Measurements from ENCODE around the gene EBP. TPM values are rescaled to one million over a fixed set of nuclear protein-coding genes. Genes with fewer than 3 reads are reported as not detected.
A peak's percentile ranks its signal among the peaks of the same experiment; 100 is the strongest.

The EBP gene
- total RNA-seq, 1 donor from 2014 or later: 55.2 TPM

DNA sequence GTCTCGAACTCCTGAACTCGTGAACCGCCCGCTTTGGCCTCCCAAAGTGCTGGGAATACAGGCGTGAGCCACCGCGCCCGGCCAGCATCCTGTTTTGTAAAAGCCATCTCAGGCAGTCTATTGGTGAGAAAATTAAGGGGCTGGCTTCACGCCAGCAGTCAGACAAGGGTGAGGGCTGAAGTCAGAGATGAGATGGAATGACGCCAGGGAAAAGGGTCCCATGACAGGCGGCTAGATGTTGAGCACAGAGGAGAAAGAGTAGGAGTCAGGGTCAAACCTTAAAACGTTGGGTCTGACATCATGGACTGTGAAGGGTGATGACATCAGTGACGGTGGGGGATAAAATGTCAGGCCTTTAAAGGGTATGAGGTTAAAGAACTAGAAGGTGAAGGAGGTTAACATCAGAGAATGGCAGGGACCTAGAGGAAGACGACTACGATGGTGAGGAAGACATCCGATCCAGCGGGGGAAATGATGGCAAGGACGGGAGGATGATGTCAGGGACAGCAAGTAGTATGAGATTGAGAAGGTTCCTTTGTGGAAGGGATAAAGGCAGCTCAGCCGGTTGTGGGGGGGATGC lies 52.2 kb downstream of the EBP start:
- Histone ChIP-seq H3K36me3 (peaks cover 0 to 26% of the 10 kb centered on the region in 2 donors), H3K4me1 (peaks cover 17% of the 10 kb centered on the region), H3K9me3 (no peaks in the 10 kb centered on the region), H3K4me3 (peak overlapping the region; percentile 50 to 61), H3K27me3 (no peaks in the 10 kb centered on the region), H3K27ac (peak overlapping the region; percentile 99)
- intact Hi-C loops (cut with DNase I): no loop called here
- no peak for DNase-seq (ENCODE audit: extremely low spot score in 2 of 2)
- TF ChIP-seq POLR2A (IDR thresholded peaks at IDR 0.05) (no peak), CTCF (IDR thresholded peaks at IDR 0.05) (no peak), POLR2AphosphoS5 (IDR thresholded peaks at IDR 0.05; ENCODE audit: insufficient read depth in 1 of 2, low read depth in 1 of 2) (no peak)

DNA sequence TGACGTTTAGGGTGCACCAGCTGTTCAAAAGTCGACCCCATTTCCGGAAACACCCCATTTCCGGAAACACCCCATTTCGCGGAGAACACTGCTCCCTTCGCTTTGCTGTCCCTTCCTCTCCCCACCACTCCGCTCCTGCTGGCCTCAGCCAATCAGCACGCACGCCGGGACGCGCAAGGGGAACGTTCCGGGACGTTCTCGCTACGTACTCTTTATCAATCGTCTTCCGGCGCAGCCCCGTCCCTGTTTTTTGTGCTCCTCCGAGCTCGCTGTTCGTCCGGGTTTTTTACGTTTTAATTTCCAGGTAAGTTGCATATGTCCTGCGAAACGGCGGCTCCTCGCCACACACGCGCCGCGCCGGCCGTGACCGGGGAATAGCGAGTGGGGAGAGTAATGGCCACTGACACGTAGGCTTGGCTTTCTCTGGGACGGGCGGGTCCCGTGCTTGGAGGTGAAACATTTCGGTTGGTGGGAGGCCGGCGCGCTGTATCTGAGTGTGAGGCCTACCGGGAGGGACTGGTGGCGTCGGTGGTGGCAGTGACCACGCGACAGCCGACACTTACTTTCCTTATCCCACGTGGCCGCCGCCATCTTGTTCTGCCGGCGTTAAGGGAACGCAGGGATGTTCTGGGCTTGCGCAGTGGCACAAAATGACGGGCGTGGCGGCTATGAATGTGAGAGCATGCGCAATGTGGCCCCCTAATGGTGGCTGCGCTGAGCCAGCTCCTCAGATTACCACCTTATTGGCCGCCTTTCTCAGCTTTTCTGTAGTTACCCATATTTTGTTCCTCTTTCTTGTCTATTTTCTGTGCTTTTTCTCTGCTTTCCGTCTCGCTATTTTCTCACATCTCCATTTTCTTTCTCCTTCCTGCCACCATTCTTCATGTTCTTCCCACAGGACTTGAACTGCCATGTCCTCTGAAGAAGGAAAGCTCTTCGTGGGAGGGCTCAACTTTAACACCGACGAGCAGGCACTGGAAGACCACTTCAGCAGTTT lies 53.0 kb downstream of the EBP start, which contains the start of gene RBM3:
RBM3 (plus strand) TSS at position 215 of the 997 bp plus-strand sequence; CDS start at position 912, 697 bp downstream.
- Histone ChIP-seq H3K36me3 (peaks cover 0 to 26% of the 10 kb centered on the region in 2 donors), H3K9me3 (no peaks in the 10 kb centered on the region), H3K4me3 (peak within 1 kb of the TSS; percentile 50 to 61), H3K27me3 (no peaks in the 10 kb centered on the region), H3K27ac (peak within 1 kb of the TSS; percentile 99), H3K4me1 (peaks cover 17% of the 10 kb centered on the region)
- TF ChIP-seq POLR2A (IDR thresholded peaks at IDR 0.05) (peak in 1 of 2 donors; percentile 67), POLR2AphosphoS5 (IDR thresholded peaks at IDR 0.05; ENCODE audit: insufficient read depth in 1 of 2, low read depth in 1 of 2) (peak; percentile 62 to 99), CTCF (IDR thresholded peaks at IDR 0.05) (peak in 2 of 3 experiments; percentile 14 to 23)
- intact Hi-C loops (cut with DNase I): no loop called here
- DNase-seq (ENCODE audit: extremely low spot score in 2 of 2): peak in 1 of 2 donors; percentile 95

DNA sequence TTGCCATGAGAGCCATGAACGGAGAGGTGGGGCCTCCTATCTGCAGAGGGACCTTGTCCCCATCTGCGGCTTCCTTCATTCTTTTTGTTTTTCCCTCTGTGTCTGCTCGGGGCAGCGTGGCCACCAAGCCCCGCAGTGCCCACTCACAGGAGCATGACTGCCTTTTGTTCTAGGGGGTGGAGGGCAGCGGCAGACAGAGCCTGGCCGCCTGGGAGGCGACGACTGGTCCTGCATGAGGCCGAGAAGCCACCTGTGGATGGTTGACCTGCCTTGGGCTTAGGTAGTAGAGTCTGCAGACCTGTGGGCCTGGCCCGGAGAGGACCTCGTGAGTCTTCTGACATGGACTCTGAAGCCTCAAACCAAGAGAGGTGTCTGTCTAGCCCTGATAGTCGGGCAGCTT lies 54.0 kb downstream of the EBP start:
- TF ChIP-seq POLR2A (IDR thresholded peaks at IDR 0.05) (no peak), POLR2AphosphoS5 (IDR thresholded peaks at IDR 0.05; ENCODE audit: insufficient read depth in 1 of 2, low read depth in 1 of 2) (no peak), CTCF (IDR thresholded peaks at IDR 0.05) (no peak)
- no peaks in the 10 kb centered on the region for H3K9me3 ChIP-seq
- intact Hi-C loops (cut with DNase I): no loop called here
- H3K36me3 ChIP-seq: peaks cover 0 to 26% of the 10 kb centered on the region in 2 donors
- DNase-seq (ENCODE audit: extremely low spot score in 2 of 2): no peak
- no peaks in the 10 kb centered on the region for H3K27me3 ChIP-seq
- peak overlapping the region; percentile 99 for H3K27ac ChIP-seq
- H3K4me3 ChIP-seq: peak overlapping the region; percentile 50 to 61
- H3K4me1 ChIP-seq: peaks cover 17% of the 10 kb centered on the region

DNA sequence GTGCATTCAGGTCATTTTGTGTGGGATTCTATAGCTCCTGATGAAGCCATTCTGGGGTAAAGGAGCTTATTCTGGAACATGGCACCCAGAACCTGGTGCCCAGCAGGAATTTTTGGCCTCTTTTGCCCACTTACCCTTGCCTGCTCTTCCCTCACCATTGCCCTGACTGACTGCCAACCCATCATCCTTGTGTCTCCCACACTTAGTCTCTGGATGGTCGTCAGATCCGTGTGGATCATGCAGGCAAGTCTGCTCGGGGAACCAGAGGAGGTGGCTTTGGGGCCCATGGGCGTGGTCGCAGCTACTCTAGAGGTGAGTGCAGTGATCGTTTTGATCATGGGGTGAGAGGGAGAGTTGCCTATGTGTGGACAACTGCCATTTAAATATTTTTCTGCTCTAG lies 54.5 kb downstream of the EBP start:
- H3K9me3 ChIP-seq: no peaks in the 10 kb centered on the region
- intact Hi-C loops (cut with DNase I): no loop called here
- H3K4me1 ChIP-seq: peaks cover 17% of the 10 kb centered on the region
- TF ChIP-seq CTCF (IDR thresholded peaks at IDR 0.05) (no peak), POLR2A (IDR thresholded peaks at IDR 0.05) (no peak), POLR2AphosphoS5 (IDR thresholded peaks at IDR 0.05; ENCODE audit: insufficient read depth in 1 of 2, low read depth in 1 of 2) (no peak)
- H3K36me3 ChIP-seq: peaks cover 0 to 26% of the 10 kb centered on the region in 2 donors
- no peaks in the 10 kb centered on the region for H3K27me3 ChIP-seq
- H3K27ac ChIP-seq: peak overlapping the region; percentile 99
- no peak for DNase-seq (ENCODE audit: extremely low spot score in 2 of 2)
- peak overlapping the region; percentile 50 to 61 for H3K4me3 ChIP-seq

Other genes with a start within 250 kb of the EBP start
- gene SSX3, start 165.1 kb upstream of the EBP start, total RNA-seq: not detected
- gene SSX4, start 138.3 kb upstream of the EBP start, total RNA-seq: not detected
- not detected for gene SSX4B, start 109.8 kb upstream of the EBP start, total RNA-seq
- 15.5 TPM for gene SLC38A5, start 51.5 kb upstream of the EBP start, total RNA-seq
- 31.7 TPM for gene FTSJ1, start 45.6 kb upstream of the EBP start, total RNA-seq
- gene PORCN, start 12.8 kb upstream of the EBP start, total RNA-seq: 15.7 TPM
- gene TBC1D25, start 17.9 kb downstream of the EBP start, total RNA-seq: 13.8 TPM
- 148 TPM for gene RBM3, start 52.7 kb downstream of the EBP start, total RNA-seq
- gene WDR13, start 75.7 kb downstream of the EBP start, total RNA-seq: 111 TPM
- gene WAS, start 162.0 kb downstream of the EBP start, total RNA-seq: 4.4 TPM
- gene SUV39H1, start 174.9 kb downstream of the EBP start, total RNA-seq: 2.2 TPM
- not detected for gene GLOD5, start 239.9 kb downstream of the EBP start, total RNA-seq